ENCODE data around the gene SPRR2A.
"Not testable (repeated sequence)": the region's sequence is repeated elsewhere in the genome, so short reads cannot be mapped to it uniquely, and the experiment has no call there.

SPRR2A gene

DNA sequence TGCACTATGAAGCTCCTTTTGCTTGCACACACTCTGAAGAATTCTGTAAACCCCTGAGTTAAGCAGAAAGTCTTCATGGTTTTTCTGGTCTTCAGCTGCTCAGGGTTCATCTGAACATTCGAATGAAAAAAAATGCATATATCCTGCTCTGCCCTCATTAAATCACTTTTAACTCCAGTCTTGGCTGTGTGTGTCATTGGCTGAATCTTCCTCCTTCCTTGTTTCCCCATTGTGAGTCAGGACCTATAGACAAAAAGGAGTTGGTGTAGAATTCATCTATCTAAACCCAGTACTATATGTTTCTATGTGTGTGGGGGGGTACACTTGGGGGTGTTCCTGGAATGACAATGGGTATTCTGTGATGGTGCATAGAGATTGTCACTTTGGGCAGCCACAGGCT, 32.9 kb downstream of the SPRR2A start:
- no peak for DNase-seq

DNA sequence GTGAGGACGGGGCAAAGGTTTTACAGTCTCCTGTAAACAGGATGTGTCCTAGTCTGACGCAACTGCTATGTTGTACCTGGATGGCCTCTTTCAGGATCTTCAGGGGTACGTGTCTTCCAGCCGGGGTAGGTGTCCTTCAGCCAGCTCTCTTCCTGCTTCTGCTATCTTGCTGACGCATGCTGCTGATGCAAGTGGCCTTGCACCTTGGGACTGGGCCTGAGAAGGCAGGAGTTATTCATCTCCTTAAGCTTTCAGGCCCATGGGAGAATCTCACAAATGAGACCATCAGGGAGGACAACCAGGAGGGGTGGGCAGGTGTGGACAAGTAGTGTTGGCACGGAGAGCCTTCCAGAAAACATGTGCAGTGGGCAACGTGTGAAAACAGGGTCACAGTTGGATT, 34.2 kb downstream of the SPRR2A start:
- no peak for DNase-seq

DNA sequence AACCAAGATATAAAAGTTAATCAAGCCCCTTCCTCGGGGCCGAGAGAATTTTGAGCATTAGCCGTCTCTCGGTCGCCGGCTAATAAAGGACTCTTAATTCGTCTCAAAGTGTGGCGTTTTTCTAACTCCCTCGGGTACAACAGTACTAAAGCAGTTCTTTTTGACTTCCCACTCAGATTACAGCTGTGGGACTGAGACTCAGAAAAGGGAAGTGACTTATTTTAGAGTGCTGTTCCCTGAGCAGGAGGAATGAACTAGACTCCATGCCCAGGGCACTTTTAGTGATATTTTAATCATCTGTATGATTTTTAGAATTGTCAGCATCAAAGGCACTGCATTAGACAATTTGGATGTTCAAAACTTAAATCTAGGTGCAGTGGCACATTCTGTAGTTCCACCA, 35.0 kb downstream of the SPRR2A start:
- DNase-seq = not testable (repeated sequence)

DNA sequence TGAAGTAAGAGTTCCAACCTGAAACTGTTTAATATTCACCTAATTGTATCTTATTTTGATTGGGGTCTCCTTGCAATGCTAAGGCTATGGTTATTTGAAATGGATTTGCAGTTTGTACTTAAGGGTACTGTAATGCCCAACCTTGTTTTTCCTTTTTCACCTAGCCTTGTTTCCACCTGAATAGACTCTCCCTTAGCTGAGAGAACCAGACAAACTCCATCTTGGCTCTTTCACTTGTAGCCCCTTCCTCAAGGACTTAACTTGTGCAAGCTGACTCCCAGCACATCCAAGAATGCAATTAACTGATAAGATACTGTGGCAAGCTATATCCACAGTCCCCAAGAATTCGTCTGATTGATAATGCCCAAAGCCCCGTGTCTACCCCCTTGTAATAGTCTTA, 35.5 kb downstream of the SPRR2A start:
- DNase-seq = not testable (repeated sequence)

DNA sequence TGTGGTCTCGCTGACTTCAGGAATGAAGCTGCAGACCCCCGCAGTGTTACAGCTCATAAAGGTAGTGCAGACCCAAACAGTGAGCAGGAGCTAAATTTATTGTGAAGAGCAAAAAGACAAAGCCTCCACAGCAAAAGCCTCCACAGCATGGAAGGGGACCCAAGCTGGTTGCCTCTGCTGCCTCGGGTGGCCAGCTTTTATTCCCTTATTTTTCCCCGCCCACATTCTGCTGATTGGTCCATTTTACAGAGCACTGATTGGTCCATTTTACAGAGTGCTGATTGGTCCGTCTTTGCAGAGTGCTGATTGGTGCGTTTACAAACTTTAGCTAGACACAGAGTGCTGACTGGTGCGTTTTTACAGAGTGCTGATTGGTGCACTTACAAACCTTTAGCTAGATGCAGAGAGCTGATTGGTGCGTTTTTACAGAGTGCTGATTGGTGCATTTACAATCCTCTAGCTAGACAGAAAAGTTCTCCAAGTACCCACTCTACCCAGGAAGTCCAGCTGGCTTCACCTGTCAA, 46.0 kb downstream of the SPRR2A start:
- DNase-seq = not testable (repeated sequence)

All from CD4-positive, alpha-beta T cell treated with Interleukin-1 beta for 1 hour (primary cell).